ENCODE results near the gene KLHL4.

KLHL4 gene

GRCh38 chrX:87518504-87518903 is 902 bp downstream of the KLHL4 start:
- no peak for DNase-seq (ENCODE audit: low read depth, low spot score)
- no peak overlapping the region for H3K4me3 ChIP-seq (ENCODE audit: low read depth, low read length)
- ChIA-PET CTCF (no interaction called here), POLR2A (no interaction called here)
- no peak for TF ChIP-seq CTCF (IDR thresholded peaks at IDR 0.05; ENCODE audit: insufficient read depth, low read length, missing control alignments)

- ChIA-PET POLR2A (no interaction called here), CTCF (no interaction called here)
- TF ChIP-seq CTCF (IDR thresholded peaks at IDR 0.05; ENCODE audit: insufficient read depth, low read length, missing control alignments), result no peak
- no peak for DNase-seq (ENCODE audit: low read depth, low spot score)
- H3K4me3 ChIP-seq (ENCODE audit: low read depth, low read length), result no peak overlapping the region
These were observed 8.2 kb downstream of the KLHL4 start for GRCh38 chrX:87525771-87526229.

- ChIA-PET CTCF (no interaction called here), POLR2A (no interaction called here)
- H3K4me3 ChIP-seq (ENCODE audit: low read depth, low read length), result no peak overlapping the region
- no peak for TF ChIP-seq CTCF (IDR thresholded peaks at IDR 0.05; ENCODE audit: insufficient read depth, low read length, missing control alignments)
- no peak for DNase-seq (ENCODE audit: low read depth, low spot score)
These were observed 8.7 kb downstream of the KLHL4 start for GRCh38 chrX:87526281-87526680.

GRCh38 chrX:87528487-87528886 is 10.9 kb downstream of the KLHL4 start:
- H3K4me3 ChIP-seq (ENCODE audit: low read depth, low read length), result no peak overlapping the region
- POLR2A ChIA-PET, result no interaction called here
- CTCF ChIA-PET, result no interaction called here
- no peak for DNase-seq (ENCODE audit: low read depth, low spot score)
- no peak for TF ChIP-seq CTCF (IDR thresholded peaks at IDR 0.05; ENCODE audit: insufficient read depth, low read length, missing control alignments)

GRCh38 chrX:87571964-87572363 is 54.4 kb downstream of the KLHL4 start:
- ChIA-PET POLR2A (no interaction called here), CTCF (no interaction called here)

GRCh38 chrX:87572901-87573300 is 55.3 kb downstream of the KLHL4 start:
- no peak for DNase-seq (ENCODE audit: low read depth, low spot score)
- no peak overlapping the region for H3K4me3 ChIP-seq (ENCODE audit: low read depth, low read length)
- TF ChIP-seq CTCF (IDR thresholded peaks at IDR 0.05; ENCODE audit: insufficient read depth, low read length, missing control alignments), result no peak
- ChIA-PET CTCF (no interaction called here), POLR2A (no interaction called here)

More at GRCh38 chrX:87571964-87572363, 54.4 kb downstream of the KLHL4 start:
- no peak for DNase-seq (ENCODE audit: low read depth, low spot score)
- no peak overlapping the region for H3K4me3 ChIP-seq (ENCODE audit: low read depth, low read length)
- no peak for TF ChIP-seq CTCF (IDR thresholded peaks at IDR 0.05; ENCODE audit: insufficient read depth, low read length, missing control alignments)

All from AG04449 (cell line).